WTC11 (cell line): ENCODE measurements around the gene PAK1. TPM values are rescaled to one million over a fixed set of nuclear protein-coding genes. Genes with fewer than 3 reads are reported as not detected.

Experiments used
- ATAC-seq: fragments of 200-7000 bp; cut with Tn5 transposase; 2 replicates; pipeline ENCODE4 v1.10.0; 2021; ENCODE audit warnings: mild to moderate bottlenecking, moderate library complexity
- CTCF ChIA-PET: fragments of 300-600 bp; sonication (Branson Sonifier 250); formaldehyde crosslinking; loops from one replicate; lab custom pipeline; 2021; ENCODE audit warnings: antibody characterized with exemption; lab: Charles Lee
- POLR2A ChIA-PET: fragments of 350-600 bp; sonication (Branson Sonifier 250); formaldehyde crosslinking; loops from one replicate; lab custom pipeline; 2021; ENCODE audit warnings: antibody characterized with exemption; lab: Charles Lee
- DNase-seq: peaks from one replicate; pipeline ENCODE4 v3.0.0; 2021; ENCODE audit warnings: low spot score
- H3K27ac Mint-ChIP-seq: 2 replicates; pipeline ENCODE4 v1.8.0; 2021; ENCODE audit warnings: mixed read lengths
- H3K27me3 Mint-ChIP-seq: 2 replicates; pipeline ENCODE4 v1.8.0; 2021; ENCODE audit warnings: low read depth, mild to moderate bottlenecking, moderate library complexity, mixed read lengths
- H3K36me3 Mint-ChIP-seq: 2 replicates; pipeline ENCODE4 v1.8.0; 2021; ENCODE audit warnings: mixed read lengths
- H3K4me1 Mint-ChIP-seq: 2 replicates; pipeline ENCODE4 v1.8.0; 2022; ENCODE audit warnings: mixed read lengths
- H3K4me3 Mint-ChIP-seq: 2 replicates; pipeline ENCODE4 v1.8.0; 2021; ENCODE audit warnings: mild to moderate bottlenecking, moderate library complexity, mixed read lengths
- H3K9me3 Mint-ChIP-seq: 2 replicates; pipeline ENCODE4 v1.8.0; 2021; ENCODE audit warnings: mixed read lengths
- ATF3 ChIP-seq: sonication (generic); formaldehyde crosslinking; conservative IDR thresholded peaks from 2 replicates; pipeline ENCODE4 v1.8.1; 2022; ENCODE audit warnings: mild to moderate bottlenecking, missing genetic modification reagents
- ETV6 ChIP-seq: sonication (generic); formaldehyde crosslinking; IDR thresholded peaks from 2 replicates; pipeline ENCODE4 v1.8.1; 2022; ENCODE audit warnings: mild to moderate bottlenecking, missing genetic modification reagents
- FOXP4 ChIP-seq: sonication (generic); formaldehyde crosslinking; IDR thresholded peaks from 2 replicates; pipeline ENCODE4 v1.8.0; 2022; ENCODE audit warnings: mild to moderate bottlenecking, missing genetic modification reagents
- GTF2I ChIP-seq: fragments of 250-450 bp; sonication (Bioruptor Pico); conservative IDR thresholded peaks from 2 replicates; pipeline ENCODE4 v1.4.0; 2021; ENCODE audit warnings: mild to moderate bottlenecking
- JAZF1 ChIP-seq: fragments of 250-450 bp; sonication (Bioruptor Pico); IDR thresholded peaks from 2 replicates; pipeline ENCODE4 v1.9.0; 2021; ENCODE audit warnings: moderate library complexity, mild to moderate bottlenecking, inconsistent platforms
- MAX ChIP-seq: sonication (generic); formaldehyde crosslinking; IDR thresholded peaks from 2 replicates; pipeline ENCODE4 v1.8.0; 2022; ENCODE audit warnings: mild to moderate bottlenecking, missing genetic modification reagents
- NFYB ChIP-seq: sonication (generic); formaldehyde crosslinking; conservative IDR thresholded peaks from 2 replicates; pipeline ENCODE4 v1.8.0; 2022; ENCODE audit warnings: low read depth, missing genetic modification reagents
- OVOL2 ChIP-seq: fragments of 250-450 bp; sonication (Bioruptor Pico); IDR thresholded peaks from 2 replicates; pipeline ENCODE4 v1.9.0; 2021; ENCODE audit warnings: mild to moderate bottlenecking, borderline replicate concordance
- PRRX2 ChIP-seq: fragments of 250-450 bp; sonication (Bioruptor Pico); IDR thresholded peaks from 2 replicates; pipeline ENCODE4 v1.8.0; 2021; ENCODE audit warnings: mild to moderate bottlenecking
- TCF7 ChIP-seq: sonication (generic); formaldehyde crosslinking; IDR thresholded peaks from 2 replicates; pipeline ENCODE4 v1.8.0; 2022; ENCODE audit warnings: mild to moderate bottlenecking, low read depth, missing genetic modification reagents, moderate library complexity
- TEAD1 ChIP-seq: sonication (generic); formaldehyde crosslinking; IDR thresholded peaks from 2 replicates; pipeline ENCODE4 v1.8.0; 2022; ENCODE audit warnings: mild to moderate bottlenecking, missing genetic modification reagents
- TEAD4 ChIP-seq: sonication (generic); formaldehyde crosslinking; IDR thresholded peaks from 2 replicates; pipeline ENCODE4 v1.8.0; 2022; ENCODE audit warnings: mild to moderate bottlenecking, missing genetic modification reagents
- USF2 ChIP-seq: sonication (generic); formaldehyde crosslinking; IDR thresholded peaks from 2 replicates; pipeline ENCODE4 v1.8.1; 2023; ENCODE audit warnings: mild to moderate bottlenecking, missing genetic modification reagents, moderate library complexity
- ZBTB21 ChIP-seq: sonication (generic); formaldehyde crosslinking; IDR thresholded peaks from 2 replicates; pipeline ENCODE4 v1.8.1; 2023; ENCODE audit warnings: mild to moderate bottlenecking, missing genetic modification reagents, borderline replicate concordance
- ZNF121 ChIP-seq: sonication (generic); formaldehyde crosslinking; IDR thresholded peaks from 2 replicates; pipeline ENCODE4 v1.8.0; 2023; ENCODE audit warnings: missing genetic modification reagents
- ZNF219 ChIP-seq: sonication (generic); formaldehyde crosslinking; IDR thresholded peaks from 2 replicates; pipeline ENCODE4 v1.8.0; 2023; ENCODE audit warnings: missing genetic modification reagents, mild to moderate bottlenecking, borderline replicate concordance
- ZNF425 ChIP-seq: fragments of 250-450 bp; sonication (Bioruptor Pico); conservative IDR thresholded peaks from 2 replicates; pipeline ENCODE4 v1.9.0; 2021; ENCODE audit warnings: mild to moderate bottlenecking
- ZNF532 ChIP-seq: fragments of 250-450 bp; sonication (Bioruptor Pico); IDR thresholded peaks from 2 replicates; pipeline ENCODE4 v1.9.0; 2021; ENCODE audit warnings: mild to moderate bottlenecking, borderline replicate concordance
- total RNA-seq: library from RNA; stranded (reverse); gene quantifications from 3 replicates; pipeline ENCODE4 v1.2.3, GENCODE V29; 2021
- TF ChIP-seq, protein P1 (sequence below): sonication (generic); formaldehyde crosslinking; IDR thresholded peaks from 2 replicates; pipeline ENCODE4 v1.8.0; 2022; ENCODE audit warnings: mild to moderate bottlenecking, missing genetic modification reagents
- TF ChIP-seq, protein P2 (sequence below): sonication (generic); formaldehyde crosslinking; IDR thresholded peaks from 2 replicates; pipeline ENCODE4 v1.8.1; 2023; ENCODE audit warnings: mild to moderate bottlenecking, missing genetic modification reagents, borderline replicate concordance

Gene PAK1
- total RNA-seq, 1 experiment from 2014 or later: 160 TPM

GRCh38 chr11:77467233-77467632 is 6.7 kb downstream of the PAK1 start:
- ATAC-seq (no peak), DNase-seq (no peak)
- TF ChIP-seq ZBTB21 (no peak), TEAD4 (CRISPR knock-in tag) (no peak), OVOL2 (no peak), NFYB (CRISPR knock-in tag) (no peak)
- peaks cover 83% of the 10 kb centered on the region for H3K4me1 Mint-ChIP-seq
- H3K4me3 Mint-ChIP-seq: no peak overlapping the region
- no peaks in the 10 kb centered on the region for H3K9me3 Mint-ChIP-seq
- peak overlapping the region; percentile 25 for H3K27ac Mint-ChIP-seq
- ChIA-PET POLR2A (no interaction called here), CTCF (interaction anchor here (1.2 kb wide), 1 partner anchor 55 kb away, joined by 3 read pairs; no protein-coding TSS in a partner anchor)
- H3K27me3 Mint-ChIP-seq: no peaks in the 10 kb centered on the region
- H3K36me3 Mint-ChIP-seq: no peaks in the 10 kb centered on the region; the same call in 1 of the 2 replicates

DNA sequence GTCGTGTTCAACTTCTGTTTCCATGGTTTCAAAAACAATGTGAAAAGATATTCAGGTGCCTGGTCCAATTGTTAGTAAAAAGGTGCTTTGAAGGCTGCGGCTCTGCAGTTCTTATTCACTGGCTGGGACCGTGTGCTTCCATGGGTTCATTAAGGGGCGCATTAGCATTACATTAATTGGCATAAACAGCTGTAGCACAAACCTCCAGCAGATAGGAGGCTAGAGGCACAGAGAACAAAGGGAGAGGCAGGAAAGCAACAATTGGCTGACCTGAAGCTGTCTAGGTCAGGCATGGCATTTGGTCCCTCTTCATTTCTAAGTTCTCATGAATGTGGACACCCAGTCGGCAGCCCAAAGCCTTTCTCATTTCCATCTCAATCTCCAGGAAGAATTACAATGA is 16.6 kb downstream of the PAK1 start:
- Mint-ChIP-seq H3K9me3 (no peaks in the 10 kb centered on the region), H3K4me1 (peaks cover 84% of the 10 kb centered on the region), H3K27me3 (no peaks in the 10 kb centered on the region), H3K36me3 (peaks cover 6% of the 10 kb centered on the region), H3K27ac (peak overlapping the region; percentile 95), H3K4me3 (peak overlapping the region; percentile 45)
- DNase-seq (no peak), ATAC-seq (peak; percentile 71)
- CTCF ChIA-PET: interaction anchor here (0.6 to 4.8 kb wide), 7 partner anchors 11 to 258 kb away, joined by 3 to 27 read pairs (median 3); no protein-coding TSS in a partner anchor
- TF ChIP-seq, protein P1, sequence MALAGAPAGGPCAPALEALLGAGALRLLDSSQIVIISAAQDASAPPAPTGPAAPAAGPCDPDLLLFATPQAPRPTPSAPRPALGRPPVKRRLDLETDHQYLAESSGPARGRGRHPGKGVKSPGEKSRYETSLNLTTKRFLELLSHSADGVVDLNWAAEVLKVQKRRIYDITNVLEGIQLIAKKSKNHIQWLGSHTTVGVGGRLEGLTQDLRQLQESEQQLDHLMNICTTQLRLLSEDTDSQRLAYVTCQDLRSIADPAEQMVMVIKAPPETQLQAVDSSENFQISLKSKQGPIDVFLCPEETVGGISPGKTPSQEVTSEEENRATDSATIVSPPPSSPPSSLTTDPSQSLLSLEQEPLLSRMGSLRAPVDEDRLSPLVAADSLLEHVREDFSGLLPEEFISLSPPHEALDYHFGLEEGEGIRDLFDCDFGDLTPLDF (CRISPR knock-in tag): no peak
- no peak for TF ChIP-seq ZNF425 (CRISPR knock-in tag)
- TF ChIP-seq TCF7 (CRISPR knock-in tag): no peak
- TF ChIP-seq ZBTB21: peak; percentile 33; the same call in 1 of the 2 replicates
- TF ChIP-seq, protein P2, sequence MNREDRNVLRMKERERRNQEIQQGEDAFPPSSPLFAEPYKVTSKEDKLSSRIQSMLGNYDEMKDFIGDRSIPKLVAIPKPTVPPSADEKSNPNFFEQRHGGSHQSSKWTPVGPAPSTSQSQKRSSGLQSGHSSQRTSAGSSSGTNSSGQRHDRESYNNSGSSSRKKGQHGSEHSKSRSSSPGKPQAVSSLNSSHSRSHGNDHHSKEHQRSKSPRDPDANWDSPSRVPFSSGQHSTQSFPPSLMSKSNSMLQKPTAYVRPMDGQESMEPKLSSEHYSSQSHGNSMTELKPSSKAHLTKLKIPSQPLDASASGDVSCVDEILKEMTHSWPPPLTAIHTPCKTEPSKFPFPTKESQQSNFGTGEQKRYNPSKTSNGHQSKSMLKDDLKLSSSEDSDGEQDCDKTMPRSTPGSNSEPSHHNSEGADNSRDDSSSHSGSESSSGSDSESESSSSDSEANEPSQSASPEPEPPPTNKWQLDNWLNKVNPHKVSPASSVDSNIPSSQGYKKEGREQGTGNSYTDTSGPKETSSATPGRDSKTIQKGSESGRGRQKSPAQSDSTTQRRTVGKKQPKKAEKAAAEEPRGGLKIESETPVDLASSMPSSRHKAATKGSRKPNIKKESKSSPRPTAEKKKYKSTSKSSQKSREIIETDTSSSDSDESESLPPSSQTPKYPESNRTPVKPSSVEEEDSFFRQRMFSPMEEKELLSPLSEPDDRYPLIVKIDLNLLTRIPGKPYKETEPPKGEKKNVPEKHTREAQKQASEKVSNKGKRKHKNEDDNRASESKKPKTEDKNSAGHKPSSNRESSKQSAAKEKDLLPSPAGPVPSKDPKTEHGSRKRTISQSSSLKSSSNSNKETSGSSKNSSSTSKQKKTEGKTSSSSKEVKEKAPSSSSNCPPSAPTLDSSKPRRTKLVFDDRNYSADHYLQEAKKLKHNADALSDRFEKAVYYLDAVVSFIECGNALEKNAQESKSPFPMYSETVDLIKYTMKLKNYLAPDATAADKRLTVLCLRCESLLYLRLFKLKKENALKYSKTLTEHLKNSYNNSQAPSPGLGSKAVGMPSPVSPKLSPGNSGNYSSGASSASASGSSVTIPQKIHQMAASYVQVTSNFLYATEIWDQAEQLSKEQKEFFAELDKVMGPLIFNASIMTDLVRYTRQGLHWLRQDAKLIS (CRISPR knock-in tag): no peak
- no peak for TF ChIP-seq USF2
- TF ChIP-seq GTF2I: no peak
- no peak for TF ChIP-seq MAX (CRISPR knock-in tag)
- TF ChIP-seq FOXP4 (CRISPR knock-in tag): peak; percentile 80; the same call in 1 of the 2 replicates
- TF ChIP-seq ZNF219 (CRISPR knock-in tag): no peak
- TF ChIP-seq ZNF121: no peak
- peak; percentile 72 for TF ChIP-seq TEAD1 (CRISPR knock-in tag)
- no peak for TF ChIP-seq ZNF532 (CRISPR knock-in tag)
- TF ChIP-seq JAZF1 (CRISPR knock-in tag): no peak
- no peak for TF ChIP-seq PRRX2 (CRISPR knock-in tag)
- peak; percentile 38; the same call in 1 of the 2 replicates for TF ChIP-seq ETV6 (CRISPR knock-in tag)
- no peak for TF ChIP-seq ATF3 (CRISPR knock-in tag)
- POLR2A ChIA-PET: interaction anchor here (0.6 to 0.7 kb wide), 2 partner anchors 17 to 133 kb away, joined by 3 read pairs; partner anchors contain the start of gene AQP11
